Thymus (tissue), 11 donors: ENCODE data around the gene GAN. TPM values are rescaled to one million over a fixed set of nuclear protein-coding genes. Genes with fewer than 3 reads are reported as not detected.

Experiments
- DNase-seq, 9 donors: peaks; one replicate each; pipeline ENCODE4 v3.0.0-alpha.2; 2013; ENCODE audit warnings: low spot score in 9 of 9, low read depth in 6 of 9, missing footprints in 1 of 9
- H3K27ac ChIP-seq, 2 donors: one replicate each; pipeline ENCODE4 v1.5.1; 2013; ENCODE audit warnings: control low read depth in 1 of 2, low read depth in 1 of 2, low read length in 1 of 2, mild to moderate bottlenecking in 1 of 2, moderate library complexity in 1 of 2
- H3K27me3 ChIP-seq, 2 donors: one replicate each; pipeline ENCODE4 v1.5.1; 2013; ENCODE audit warnings: low read length in 1 of 2; ENCODE audit not compliant: control insufficient read depth in 2 of 2, insufficient read depth in 1 of 2
- H3K36me3 ChIP-seq, 2 donors: one replicate each; pipeline ENCODE4 v1.5.1; 2013; ENCODE audit warnings: low read length in 1 of 2, mild to moderate bottlenecking in 1 of 2, moderate library complexity in 1 of 2; ENCODE audit not compliant: control insufficient read depth in 2 of 2, insufficient read depth in 2 of 2
- H3K4me1 ChIP-seq, 2 donors: one replicate each; pipeline ENCODE4 v1.5.1; 2013; ENCODE audit warnings: low read length in 2 of 2; ENCODE audit not compliant: control insufficient read depth in 2 of 2, insufficient read depth in 2 of 2
- H3K4me3 ChIP-seq, 2 donors: one replicate each; pipeline ENCODE4 v1.5.1; 2013; ENCODE audit warnings: low read length in 2 of 2, control low read depth in 1 of 2, mild to moderate bottlenecking in 1 of 2
- H3K9me3 ChIP-seq, 2 donors: one replicate each; pipeline ENCODE4 v1.5.1; 2013; ENCODE audit warnings: low read length in 1 of 2, mild to moderate bottlenecking in 1 of 2; ENCODE audit not compliant: control insufficient read depth in 2 of 2, insufficient read depth in 1 of 2
- WGBS: extraction: QIAGEN DNeasy Blood & Tissue Kit; methylation state at CpG from one replicate; pipeline ENCODE4 v1.1.7; 2013; 5-methylcytosine and 5-hydroxymethylcytosine counted together
- polyA plus RNA-seq: library from polyadenylated mRNA; stranded (reverse); fragments of 200-250 nt; gene quantifications from one replicate; pipeline ENCODE4 v1.2.3, GENCODE V29; 2013
- total RNA-seq: library from RNA; stranded (reverse); fragments of 120-200 nt; gene quantifications from one replicate; pipeline ENCODE4 v1.2.4, GENCODE V29; 2013
- donor health status: healthy.

GAN gene
- total and polyA plus RNA-seq, 2 donors: 2.4 to 2.5 TPM

DNA sequence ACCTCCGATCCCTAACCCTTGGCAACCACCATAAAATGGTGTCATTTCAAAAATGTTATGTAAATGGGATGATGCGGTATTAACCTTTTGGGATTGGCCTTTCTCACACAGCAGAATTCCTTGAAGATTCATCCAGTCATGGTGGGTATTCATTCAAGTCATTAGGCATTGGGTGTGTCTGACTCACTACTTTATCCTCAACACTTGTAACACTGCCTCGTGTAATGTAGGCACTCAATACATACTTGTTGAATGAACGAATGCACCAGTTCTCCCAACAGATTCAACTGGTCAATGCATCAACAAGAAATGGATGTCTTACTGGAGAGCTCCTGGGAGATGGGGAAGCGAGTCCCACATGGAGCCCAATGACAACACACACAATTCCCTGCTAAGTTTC, 21.8 kb upstream of the GAN start:
- no peaks in the 10 kb centered on the region for H3K4me1 ChIP-seq
- 95% methylated on average over 5 of the region's 5 CpGs for WGBS
- H3K9me3 ChIP-seq: no peaks in the 10 kb centered on the region
- H3K36me3 ChIP-seq: no peaks in the 10 kb centered on the region
- H3K4me3 ChIP-seq: no peak overlapping the region
- no peak overlapping the region for H3K27ac ChIP-seq
- no peak for DNase-seq
- no peaks in the 10 kb centered on the region for H3K27me3 ChIP-seq

DNA sequence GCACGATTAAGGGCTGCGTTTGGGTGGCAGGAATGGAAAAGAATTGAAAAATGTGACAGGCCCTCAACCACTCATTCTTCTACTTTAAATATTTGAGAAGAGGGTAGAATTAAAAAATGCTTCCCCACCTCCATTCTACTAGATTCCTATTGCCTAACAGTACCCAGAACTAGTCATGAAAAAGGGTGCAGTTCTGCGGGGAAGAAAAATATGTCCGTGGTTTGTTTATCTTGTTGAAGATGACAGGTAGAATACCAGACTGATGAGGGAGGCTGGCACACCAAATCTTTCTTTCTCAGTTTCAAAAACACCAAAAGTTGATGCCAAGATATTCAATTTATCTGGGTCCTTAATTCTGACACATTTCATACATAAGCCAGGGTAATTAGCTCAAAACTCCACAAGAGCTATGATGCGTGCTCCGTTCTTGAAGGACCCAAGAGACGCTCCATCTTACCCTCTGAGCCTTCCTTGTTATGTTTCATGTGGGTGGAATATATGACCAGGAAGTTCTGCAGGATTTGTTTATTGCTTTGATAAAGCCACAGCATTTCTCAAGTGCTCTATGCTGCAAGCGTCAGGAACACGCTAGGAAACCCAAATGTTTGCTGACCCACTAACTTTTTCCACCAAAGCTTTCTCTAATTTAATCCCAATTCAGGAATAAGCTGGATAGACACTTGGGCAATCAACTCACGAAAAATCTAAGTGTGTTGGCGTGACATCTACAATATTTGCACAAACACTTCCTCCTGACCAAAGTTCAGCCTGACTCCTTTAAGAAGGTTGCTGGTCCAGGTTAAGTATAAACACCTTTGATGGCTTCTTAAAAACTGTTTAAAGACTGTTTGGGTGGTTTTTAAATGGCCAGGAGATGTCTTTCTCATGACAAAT, 20.6 kb upstream of the GAN start:
- WGBS: 83% methylated on average over 11 of the region's 11 CpGs
- Histone ChIP-seq H3K4me1 (no peaks in the 10 kb centered on the region), H3K9me3 (no peaks in the 10 kb centered on the region), H3K27ac (no peak overlapping the region), H3K36me3 (no peaks in the 10 kb centered on the region), H3K4me3 (no peak overlapping the region), H3K27me3 (no peaks in the 10 kb centered on the region)
- no peak for DNase-seq

DNA sequence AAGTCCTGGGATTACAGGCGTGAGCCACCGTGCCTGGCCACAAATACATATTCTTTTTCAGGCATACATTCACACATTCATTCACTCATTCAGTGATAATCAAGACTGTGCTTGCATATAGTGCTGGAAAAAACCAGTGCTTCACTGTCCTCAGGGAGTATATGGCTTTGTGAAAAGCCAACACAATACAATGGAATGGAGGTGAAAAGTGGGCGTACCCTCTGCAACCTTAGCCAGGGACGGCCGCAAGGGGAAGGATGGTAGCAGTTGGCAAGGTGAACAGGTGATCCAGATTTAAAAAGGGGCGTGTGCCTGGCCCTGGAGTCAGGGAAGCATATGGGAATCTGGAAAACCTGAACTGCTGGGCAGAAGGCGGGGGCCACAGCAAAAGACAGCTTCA, 18.1 kb upstream of the GAN start:
- Histone ChIP-seq H3K9me3 (no peaks in the 10 kb centered on the region), H3K27ac (no peak overlapping the region), H3K27me3 (no peaks in the 10 kb centered on the region), H3K4me1 (no peaks in the 10 kb centered on the region), H3K36me3 (no peaks in the 10 kb centered on the region), H3K4me3 (no peak overlapping the region)
- DNase-seq: no peak
- 91% methylated on average over 7 of the region's 7 CpGs for WGBS

DNA sequence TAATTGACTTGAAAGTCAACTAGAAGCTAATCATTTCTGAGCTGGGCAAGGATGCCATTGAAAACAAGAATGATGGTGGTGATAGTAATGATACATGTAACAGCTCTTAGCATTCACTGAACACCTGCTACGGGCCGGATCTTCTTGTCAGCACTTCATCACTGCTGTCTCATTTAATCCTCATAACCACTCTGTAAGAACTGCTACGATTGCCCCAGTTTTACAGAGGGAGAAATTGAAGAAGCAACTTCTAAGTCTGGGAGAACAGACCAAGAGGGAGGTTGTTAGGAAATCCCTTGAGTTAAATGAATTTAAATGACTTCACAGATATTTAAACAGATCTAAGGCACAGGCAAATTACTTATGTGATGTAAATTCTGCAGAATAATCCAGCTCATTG, 7.0 kb upstream of the GAN start:
- no peaks in the 10 kb centered on the region for H3K27me3 ChIP-seq
- H3K27ac ChIP-seq: no peak overlapping the region
- H3K36me3 ChIP-seq: no peaks in the 10 kb centered on the region
- no peaks in the 10 kb centered on the region for H3K9me3 ChIP-seq
- H3K4me3 ChIP-seq: no peak overlapping the region
- WGBS: 94% methylated on average over 3 of the region's 3 CpGs
- H3K4me1 ChIP-seq: no peaks in the 10 kb centered on the region
- no peak for DNase-seq

DNA sequence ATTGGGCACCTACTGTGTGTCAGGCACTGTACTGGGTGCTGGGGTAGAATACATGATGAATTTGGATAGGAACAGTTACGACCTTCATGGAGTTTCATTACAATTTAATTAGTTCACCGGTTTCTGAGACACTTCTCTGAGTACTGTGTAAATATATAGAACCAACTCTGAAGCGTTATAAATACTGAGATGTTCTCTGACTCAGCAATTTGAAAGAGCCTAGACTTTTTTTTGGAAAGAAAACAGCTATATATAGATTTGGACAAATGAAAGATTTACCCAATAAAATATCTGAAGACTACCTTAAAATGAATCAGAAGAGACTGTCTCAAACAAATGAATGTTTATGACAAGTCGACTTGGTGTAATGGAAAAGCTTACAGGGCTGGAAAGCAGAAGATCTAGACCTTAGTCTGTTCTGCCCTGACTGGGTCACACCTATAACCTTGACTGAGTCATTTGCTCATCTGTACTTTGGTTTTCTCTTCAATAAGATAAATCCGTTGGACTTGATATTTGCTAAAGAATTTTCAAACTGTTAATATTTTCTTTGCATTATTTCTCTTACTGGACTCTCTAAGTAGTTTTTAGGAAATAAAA, 4.6 kb upstream of the GAN start:
- WGBS: 92% methylated on average over 5 of the region's 5 CpGs
- DNase-seq: no peak
- Histone ChIP-seq H3K36me3 (no peaks in the 10 kb centered on the region), H3K9me3 (no peaks in the 10 kb centered on the region), H3K27ac (no peak overlapping the region), H3K4me3 (no peak overlapping the region), H3K4me1 (peaks cover 10 to 12% of the 10 kb centered on the region in 2 donors), H3K27me3 (no peaks in the 10 kb centered on the region)

DNA sequence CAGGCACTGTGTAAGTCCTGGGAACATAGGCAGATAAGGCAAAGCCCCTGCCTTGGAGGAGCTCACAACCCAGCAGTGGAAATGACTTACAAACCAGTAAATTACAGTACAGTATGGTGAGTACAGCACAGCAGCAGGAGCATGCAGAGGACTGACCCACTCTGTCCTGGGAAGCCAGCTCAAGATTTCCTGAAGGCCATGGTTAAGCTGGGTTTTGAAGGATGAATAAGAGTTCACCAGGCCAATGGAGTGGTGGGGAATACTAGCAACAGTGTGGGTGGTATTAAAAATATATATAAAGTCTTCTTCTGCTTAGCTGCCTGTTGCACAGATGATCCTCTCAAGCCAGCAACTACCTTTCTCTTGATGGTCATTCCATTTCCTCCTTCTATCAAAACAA, 3.0 kb upstream of the GAN start:
- DNase-seq: no peak
- H3K4me1 ChIP-seq: peaks cover 15 to 16% of the 10 kb centered on the region in 2 donors
- no peaks in the 10 kb centered on the region for H3K9me3 ChIP-seq
- H3K36me3 ChIP-seq: no peaks in the 10 kb centered on the region
- H3K27ac ChIP-seq: no peak overlapping the region
- no peaks in the 10 kb centered on the region for H3K27me3 ChIP-seq
- H3K4me3 ChIP-seq: no peak overlapping the region

DNA sequence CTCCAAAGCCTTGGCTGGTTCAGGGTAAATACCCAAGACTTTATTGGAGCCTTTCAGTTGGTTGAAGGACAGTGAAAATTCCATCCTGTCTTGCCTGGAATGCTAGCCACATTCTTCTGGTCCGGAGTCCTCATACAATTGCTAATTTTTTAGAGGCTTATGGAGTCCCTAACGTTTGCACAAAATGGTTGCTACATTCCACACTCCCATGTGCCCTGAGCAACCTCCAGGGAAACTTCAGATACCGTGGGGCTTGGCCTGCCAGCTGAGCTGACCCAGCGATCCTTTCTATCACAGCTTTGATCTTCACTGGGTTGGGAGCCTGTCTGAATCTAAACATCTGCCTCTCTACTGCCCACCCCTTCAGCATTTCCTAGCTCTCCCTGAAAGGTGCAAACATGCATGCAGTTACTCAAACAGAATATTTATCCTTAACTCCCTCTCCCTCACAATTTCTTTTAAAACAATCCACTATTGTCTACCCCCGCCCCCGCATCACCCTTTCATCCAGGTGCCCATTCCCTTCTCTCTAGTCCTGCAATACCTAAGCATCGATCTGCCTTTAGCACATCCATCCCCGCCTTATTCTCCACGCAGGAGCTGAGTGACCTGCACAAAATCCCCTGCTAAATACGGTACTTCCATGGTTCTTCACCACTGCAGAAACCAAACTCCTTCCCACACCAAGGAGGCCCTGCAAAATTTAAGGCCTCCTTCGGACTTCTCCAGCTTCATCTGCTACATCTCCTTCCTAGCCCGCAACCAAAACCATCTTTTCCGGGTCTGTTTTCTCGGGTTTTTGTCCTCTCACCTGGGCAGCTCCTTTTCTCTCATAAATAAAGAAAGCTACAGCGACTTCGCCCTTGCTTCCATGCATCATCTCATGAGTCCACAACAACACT, 810 bp upstream of the GAN start:
- peak overlapping the region; percentile 22 to 61 for H3K27ac ChIP-seq
- no peaks in the 10 kb centered on the region for H3K9me3 ChIP-seq
- no peaks in the 10 kb centered on the region for H3K36me3 ChIP-seq
- peaks cover 15 to 16% of the 10 kb centered on the region in 2 donors for H3K4me1 ChIP-seq
- DNase-seq: peak in 4 of 9 donors; percentile 2 to 9 (median 4)
- 11% methylated on average over 16 of the region's 16 CpGs for WGBS
- H3K4me3 ChIP-seq: peak overlapping the region; percentile 91
- no peaks in the 10 kb centered on the region for H3K27me3 ChIP-seq

DNA sequence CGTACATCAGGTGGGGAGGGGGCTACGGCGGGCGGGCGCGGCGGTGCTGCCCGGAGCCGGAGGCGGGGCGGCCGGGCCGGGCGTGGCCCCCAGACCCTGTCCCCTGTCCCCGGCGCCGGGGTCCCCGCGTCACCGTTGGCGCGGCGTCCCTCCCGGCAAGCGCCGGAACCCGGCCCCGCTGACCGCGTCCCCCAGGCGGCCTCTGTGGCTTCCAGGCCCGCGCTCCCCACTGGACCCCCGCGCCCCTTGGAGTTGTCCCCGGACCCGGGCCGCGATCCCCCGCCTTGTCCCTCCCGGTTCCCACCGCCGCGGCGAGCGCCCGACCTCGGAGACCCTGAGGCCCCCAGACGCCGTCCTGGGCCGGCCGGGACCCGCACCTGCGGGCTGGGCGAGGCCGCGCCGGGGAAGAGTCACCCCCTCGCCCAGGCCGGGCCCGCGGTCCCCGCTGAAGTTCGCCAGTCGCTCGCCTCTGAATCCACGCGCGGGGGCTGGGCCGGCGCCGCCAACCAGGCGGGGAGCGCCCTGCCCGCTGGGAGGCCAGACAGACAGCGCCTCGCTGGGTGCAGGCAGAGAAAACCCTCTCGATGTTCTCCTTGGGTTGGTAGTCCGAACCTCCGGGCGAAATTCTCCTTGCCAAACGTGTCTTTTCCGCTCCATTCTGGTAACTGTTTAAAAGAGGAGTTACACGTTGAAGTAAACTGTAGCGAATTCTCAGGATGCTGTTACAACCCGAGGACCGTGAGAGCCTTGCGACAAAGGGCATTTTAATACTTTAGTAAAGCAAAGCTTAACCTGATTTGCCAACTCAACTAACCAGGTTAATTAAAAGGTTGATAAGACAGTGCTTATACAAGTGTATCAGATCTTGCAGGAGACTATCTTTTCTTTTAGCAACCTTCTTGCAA, 761 bp downstream of the GAN start:
- no peaks in the 10 kb centered on the region for H3K9me3 ChIP-seq
- H3K27ac ChIP-seq: peak overlapping the region in 1 of 2 donors; percentile 89
- H3K27me3 ChIP-seq: no peaks in the 10 kb centered on the region
- peak in 5 of 9 donors; percentile 3 to 45 (median 29) for DNase-seq
- no peaks in the 10 kb centered on the region for H3K36me3 ChIP-seq
- WGBS: 1% methylated on average over 88 of the region's 88 CpGs
- H3K4me1 ChIP-seq: peaks cover 15 to 16% of the 10 kb centered on the region in 2 donors
- peak overlapping the region; percentile 91 for H3K4me3 ChIP-seq
